D721Med (cell line): ENCODE measurements around the gene MLKL.

ENCODE experiments used
- DNase-seq: peaks from one replicate; pipeline ENCODE4 v3.0.0; 2011; ENCODE audit warnings: low spot score; ENCODE audit not compliant: insufficient read length
- FAIRE-seq: peaks from 2 replicates; lab custom pipeline; 2011; peaks lifted over from hg19 to GRCh38; lab: Jason Lieb, UNC
- CTCF ChIP-seq: IDR thresholded peaks from 2 replicates; pipeline ENCODE4 v1.5.1; 2012; ENCODE audit warnings: mild to moderate bottlenecking, control low read depth; ENCODE audit not compliant: insufficient read depth; ENCODE audit errors: missing control alignments

MLKL gene

GRCh38 chr16:74622005-74622404 lies 78.7 kb downstream of the MLKL start:
- DNase-seq (no peak), FAIRE-seq (no peak)
- no peak for TF ChIP-seq CTCF
